HAP-1 (cell line): ENCODE data around the gene COPZ1.
"Not testable (repeated sequence)": the region's sequence is repeated elsewhere in the genome, so short reads cannot be mapped to it uniquely, and the experiment has no call there.

ENCODE experiments used
- DNase-seq, 2 experiments: peaks; one replicate each; pipeline ENCODE4 v3.0.0-alpha.2; 2016 to 2020; ENCODE audit warnings: low spot score in 2 of 2
- H3K27me3 ChIP-seq: fragments of 250-450 bp; sonication (Bioruptor Pico); 2 replicates; pipeline ENCODE4 v1.5.1; 2020; ENCODE audit warnings: low read depth, mild to moderate bottlenecking, moderate library complexity
- H3K36me3 ChIP-seq: fragments of 250-450 bp; sonication (Bioruptor Pico); replicated peaks from 2 replicates; pipeline ENCODE4 v1.5.1; 2020; ENCODE audit warnings: mild to moderate bottlenecking
- H3K4me1 ChIP-seq: fragments of 250-450 bp; sonication (Bioruptor Pico); 2 replicates; pipeline ENCODE4 v1.5.1; 2020; ENCODE audit warnings: mild to moderate bottlenecking
- H3K4me3 ChIP-seq: fragments of 250-450 bp; sonication (Bioruptor Pico); 2 replicates; pipeline ENCODE4 v1.5.1; 2020; ENCODE audit warnings: mild to moderate bottlenecking, moderate library complexity
- H3K9me3 ChIP-seq: fragments of 250-450 bp; sonication (Bioruptor Pico); 2 replicates; pipeline ENCODE4 v1.5.1; 2020; ENCODE audit warnings: mild to moderate bottlenecking, moderate library complexity
- in situ Hi-C: fragments of 300-500 bp; cut with MboI; formaldehyde crosslinking; loops from 3 replicates; pipeline ENCODE4 v1.14.3; 2020; ENCODE audit warnings: low sequenced_read_pairs, inconsistent platforms, mixed read lengths

COPZ1 gene

GRCh38 chr12:54324617-54325441, at the start of gene COPZ1:
Gene COPZ1 (plus strand): TSS chr12:54325131. CDS start chr12:54325164, 33 bp downstream.
- no peaks in the 10 kb centered on the region for H3K27me3 ChIP-seq
- H3K4me3 ChIP-seq: peak within 1 kb of the TSS; percentile 87
- DNase-seq: peak; percentile 97 to 100
- H3K36me3 ChIP-seq: peaks cover 15% of the 10 kb centered on the region
- H3K4me1 ChIP-seq: peaks cover 24% of the 10 kb centered on the region
- in situ Hi-C loops: no loop called here
- H3K9me3 ChIP-seq: no peaks in the 10 kb centered on the region

DNA sequence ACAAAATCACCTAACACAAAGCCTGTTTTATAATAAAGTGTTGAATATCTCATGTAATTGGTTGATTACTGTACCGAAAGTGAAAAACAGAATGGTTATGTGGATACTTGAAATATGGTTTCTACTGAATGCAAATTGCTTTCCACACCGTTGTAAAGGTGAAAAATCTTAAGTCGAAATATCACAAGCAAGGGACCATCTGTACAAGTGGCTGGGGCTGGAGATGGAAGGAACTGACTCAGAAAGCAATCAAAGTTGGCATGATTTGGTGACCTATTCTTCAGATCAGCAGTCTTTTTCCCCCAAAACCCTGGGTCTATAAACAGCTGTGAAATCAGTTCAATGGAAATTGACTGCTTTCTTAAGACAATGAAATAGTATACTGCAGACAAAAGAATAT, 48.6 kb upstream of the COPZ1 start:
- Histone ChIP-seq H3K4me1 (peaks cover 8% of the 10 kb centered on the region), H3K36me3 (peaks cover 45% of the 10 kb centered on the region), H3K27me3 (no peaks in the 10 kb centered on the region), H3K4me3 (no peak overlapping the region), H3K9me3 (no peaks in the 10 kb centered on the region)
- DNase-seq: no peak
- in situ Hi-C loops: loop anchor here (25.0 kb wide), 1 partner anchor 1836 kb away; the partner anchor contains the start of genes PA2G4, RPL41 and ZC3H10

- Histone ChIP-seq H3K9me3 (no peaks in the 10 kb centered on the region), H3K27me3 (no peaks in the 10 kb centered on the region), H3K4me3 (peak overlapping the region; percentile 82), H3K36me3 (peaks cover 51% of the 10 kb centered on the region), H3K4me1 (peaks cover 11% of the 10 kb centered on the region)
- in situ Hi-C loops: loop anchor here (25.0 kb wide), 1 partner anchor 1834 kb away; the partner anchor contains the start of genes PA2G4, RPL41 and ZC3H10
- no peak for DNase-seq
Observed at GRCh38 chr12:54277823-54278276, 47.1 kb upstream of the COPZ1 start.

- in situ Hi-C loops: loop anchor here (25.0 kb wide), 1 partner anchor 1833 kb away; the partner anchor contains the start of genes PA2G4, RPL41 and ZC3H10
- peaks cover 51% of the 10 kb centered on the region for H3K36me3 ChIP-seq
- H3K9me3 ChIP-seq: no peaks in the 10 kb centered on the region
- peaks cover 21% of the 10 kb centered on the region for H3K4me1 ChIP-seq
- H3K4me3 ChIP-seq: peak overlapping the region; percentile 82
- DNase-seq: no peak
- no peaks in the 10 kb centered on the region for H3K27me3 ChIP-seq
Observed at GRCh38 chr12:54279227-54279631, 45.7 kb upstream of the COPZ1 start.

GRCh38 chr12:54279632-54280467, 45.1 kb upstream of the COPZ1 start, which contains the start of gene CBX5:
Gene CBX5 (minus strand): TSS chr12:54280122. CDS start chr12:54257650, 22,472 bp downstream.
- Histone ChIP-seq H3K27me3 (no peaks in the 10 kb centered on the region), H3K36me3 (peaks cover 55% of the 10 kb centered on the region), H3K9me3 (no peaks in the 10 kb centered on the region), H3K4me3 (peak within 1 kb of the TSS; percentile 82), H3K4me1 (peaks cover 22% of the 10 kb centered on the region)
- in situ Hi-C loops: loop anchor here (25.0 kb wide), 1 partner anchor 1832 kb away; the partner anchor contains the start of genes PA2G4, RPL41 and ZC3H10
- peak; percentile 99 for DNase-seq

- Histone ChIP-seq H3K4me1 (peaks cover 29% of the 10 kb centered on the region), H3K36me3 (peaks cover 64% of the 10 kb centered on the region), H3K9me3 (no peaks in the 10 kb centered on the region), H3K4me3 (peak within 1 kb of the TSS; percentile 82), H3K27me3 (no peaks in the 10 kb centered on the region)
- in situ Hi-C loops: loop anchor here (25.0 kb wide), 1 partner anchor 1832 kb away; the partner anchor contains the start of genes PA2G4, RPL41 and ZC3H10
- DNase-seq: peak; percentile 98 to 99
Observed at GRCh38 chr12:54280468-54281260, 44.3 kb upstream of the COPZ1 start, which contains the start of gene HNRNPA1. Gene HNRNPA1 (plus strand): TSS chr12:54280726. CDS start chr12:54280808, 82 bp downstream.

DNA sequence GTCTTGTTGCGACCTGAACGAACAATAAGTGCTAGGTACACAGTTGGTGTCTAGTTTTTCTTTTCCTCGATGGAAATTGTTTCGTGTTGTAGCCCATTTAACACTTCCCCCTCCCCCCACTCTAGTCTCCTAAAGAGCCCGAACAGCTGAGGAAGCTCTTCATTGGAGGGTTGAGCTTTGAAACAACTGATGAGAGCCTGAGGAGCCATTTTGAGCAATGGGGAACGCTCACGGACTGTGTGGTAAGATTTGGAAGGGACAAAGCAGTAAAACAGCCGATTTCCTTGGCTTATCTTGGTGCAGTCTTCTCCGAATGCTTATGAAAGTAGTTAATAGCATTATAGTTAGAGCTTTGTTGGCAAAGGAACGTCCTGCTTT, 43.7 kb upstream of the COPZ1 start:
- DNase-seq: peak in 1 of 2 experiments; percentile 59
- not testable (repeated sequence) for H3K9me3 ChIP-seq, H3K27me3 ChIP-seq
- Histone ChIP-seq H3K4me1 (peaks cover 29% of the 10 kb centered on the region), H3K36me3 (peaks cover 66% of the 10 kb centered on the region), H3K4me3 (peak overlapping the region; percentile 82)
- in situ Hi-C loops: loop anchor here (25.0 kb wide), 1 partner anchor 1831 kb away; the partner anchor contains the start of genes PA2G4, RPL41 and ZC3H10

GRCh38 chr12:54281694-54282093, 43.2 kb upstream of the COPZ1 start:
- not testable (repeated sequence) for DNase-seq, H3K9me3 ChIP-seq, H3K27me3 ChIP-seq
- peaks cover 69% of the 10 kb centered on the region for H3K36me3 ChIP-seq
- in situ Hi-C loops: loop anchor here (25.0 kb wide), 1 partner anchor 1831 kb away; the partner anchor contains the start of genes PA2G4, RPL41 and ZC3H10
- H3K4me3 ChIP-seq: peak overlapping the region; percentile 82
- H3K4me1 ChIP-seq: peaks cover 27% of the 10 kb centered on the region

- in situ Hi-C loops: loop anchor here (25.0 kb wide), 1 partner anchor 1829 kb away; the partner anchor contains the start of genes PA2G4, RPL41 and ZC3H10
- H3K9me3 ChIP-seq: no peaks in the 10 kb centered on the region
- peak overlapping the region; percentile 82 for H3K4me3 ChIP-seq
- H3K4me1 ChIP-seq: peaks cover 21% of the 10 kb centered on the region
- DNase-seq: peak in 1 of 2 experiments; percentile 60
- peaks cover 79% of the 10 kb centered on the region for H3K36me3 ChIP-seq
- H3K27me3 ChIP-seq: no peaks in the 10 kb centered on the region
Observed at GRCh38 chr12:54282949-54283593, 41.9 kb upstream of the COPZ1 start.

- H3K4me3 ChIP-seq: peak overlapping the region; percentile 82
- in situ Hi-C loops: loop anchor here (25.0 kb wide), 1 partner anchor 1828 kb away; the partner anchor contains the start of genes PA2G4, RPL41 and ZC3H10
Observed at GRCh38 chr12:54284070-54284780, 40.7 kb upstream of the COPZ1 start.

DNA sequence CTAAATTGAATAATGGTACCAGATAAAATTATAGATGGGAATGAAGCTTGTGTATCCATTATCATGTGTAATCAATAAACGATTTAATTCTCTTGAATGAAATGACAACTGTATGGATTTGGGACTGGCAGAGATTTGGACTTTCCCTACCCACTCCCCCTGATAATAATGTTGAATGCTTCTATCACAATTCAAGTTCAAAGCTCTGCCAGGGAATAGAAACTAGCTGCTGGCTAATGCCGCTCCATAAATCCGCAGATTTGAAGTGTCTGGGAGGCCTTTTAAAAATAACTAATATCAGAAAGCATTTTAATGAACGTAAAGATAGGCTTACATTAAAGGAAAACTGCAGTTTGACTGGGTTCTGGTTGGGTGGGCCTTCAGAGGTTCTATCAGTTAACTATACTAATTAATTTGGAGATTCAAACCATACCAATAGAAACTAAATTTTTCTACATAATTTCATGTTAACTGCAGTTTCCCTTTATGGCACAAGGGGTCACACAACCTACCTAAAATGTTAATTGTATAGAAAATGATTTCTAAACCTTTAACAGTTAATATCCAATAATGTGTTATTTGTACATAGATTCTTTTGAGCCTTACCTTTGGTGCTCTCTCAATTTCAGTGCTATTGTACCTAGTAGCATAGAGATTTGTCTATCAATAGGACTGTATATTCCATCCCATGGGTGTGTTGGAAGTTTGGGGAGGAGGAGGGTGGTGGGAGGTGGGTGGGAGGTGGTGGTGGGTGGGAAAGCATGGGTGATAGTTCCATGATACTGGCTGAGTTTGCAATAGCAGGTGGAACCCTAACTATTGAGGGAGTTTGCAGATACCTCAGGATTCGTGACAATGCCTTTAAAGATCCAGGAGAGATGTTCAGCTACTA, 39.5 kb upstream of the COPZ1 start:
- Histone ChIP-seq H3K36me3 (peaks cover 76% of the 10 kb centered on the region), H3K9me3 (no peaks in the 10 kb centered on the region), H3K4me3 (peak overlapping the region; percentile 82; the same call in 1 of the 2 replicates), H3K4me1 (peaks cover 21% of the 10 kb centered on the region), H3K27me3 (no peaks in the 10 kb centered on the region)
- in situ Hi-C loops: loop anchor here (25.0 kb wide), 1 partner anchor 1827 kb away; the partner anchor contains the start of genes PA2G4, RPL41 and ZC3H10
- DNase-seq: no peak

More at GRCh38 chr12:54284070-54284780, 40.7 kb upstream of the COPZ1 start:
- H3K36me3 ChIP-seq: peaks cover 76% of the 10 kb centered on the region
- not testable (repeated sequence) for H3K9me3 ChIP-seq, H3K27me3 ChIP-seq, DNase-seq
- H3K4me1 ChIP-seq: peaks cover 21% of the 10 kb centered on the region
